Hypothalamus (tissue), 51 donors: ENCODE results near the gene TMPRSS13.
"Not testable (repeated sequence)": the region's sequence is repeated elsewhere in the genome, so short reads cannot be mapped to it uniquely, and the experiment has no call there.

Source experiments
- DNase-seq, 51 donors: peaks; one replicate each; lab custom pipeline; 2025; lab: John Stamatoyannopoulos, UW

TMPRSS13 gene

DNA sequence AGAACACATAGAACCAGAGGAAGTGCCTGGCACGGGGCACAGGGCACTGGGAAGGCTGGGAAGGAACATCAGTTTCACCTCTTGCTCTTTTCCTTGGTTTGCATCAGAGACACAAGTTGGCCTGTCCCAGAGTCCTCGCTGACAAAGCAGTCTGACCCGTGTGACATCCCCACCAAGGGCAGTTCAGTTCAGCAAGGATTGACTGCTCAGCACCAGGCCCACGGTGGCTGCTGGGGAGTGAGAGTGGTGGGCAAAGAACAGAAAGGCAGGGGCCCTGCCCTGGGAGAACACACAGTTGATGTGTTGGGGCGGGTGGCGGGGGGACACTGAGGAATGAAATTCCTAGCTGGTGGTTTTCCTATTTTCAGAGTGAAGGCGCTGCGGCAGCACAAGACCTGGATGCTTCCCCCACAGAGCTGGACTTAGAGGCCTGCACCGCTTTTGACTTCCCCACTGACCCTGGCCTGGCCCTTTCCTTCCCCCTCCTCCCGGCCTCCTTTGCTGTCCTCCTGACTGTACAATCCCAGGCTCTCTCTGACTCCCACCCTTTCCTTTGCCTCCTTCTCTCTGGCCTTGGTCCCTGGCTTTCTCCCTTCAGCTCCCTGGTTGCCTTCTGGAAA is 2.2 kb upstream of the TMPRSS13 start:
- no peak for DNase-seq

DNA sequence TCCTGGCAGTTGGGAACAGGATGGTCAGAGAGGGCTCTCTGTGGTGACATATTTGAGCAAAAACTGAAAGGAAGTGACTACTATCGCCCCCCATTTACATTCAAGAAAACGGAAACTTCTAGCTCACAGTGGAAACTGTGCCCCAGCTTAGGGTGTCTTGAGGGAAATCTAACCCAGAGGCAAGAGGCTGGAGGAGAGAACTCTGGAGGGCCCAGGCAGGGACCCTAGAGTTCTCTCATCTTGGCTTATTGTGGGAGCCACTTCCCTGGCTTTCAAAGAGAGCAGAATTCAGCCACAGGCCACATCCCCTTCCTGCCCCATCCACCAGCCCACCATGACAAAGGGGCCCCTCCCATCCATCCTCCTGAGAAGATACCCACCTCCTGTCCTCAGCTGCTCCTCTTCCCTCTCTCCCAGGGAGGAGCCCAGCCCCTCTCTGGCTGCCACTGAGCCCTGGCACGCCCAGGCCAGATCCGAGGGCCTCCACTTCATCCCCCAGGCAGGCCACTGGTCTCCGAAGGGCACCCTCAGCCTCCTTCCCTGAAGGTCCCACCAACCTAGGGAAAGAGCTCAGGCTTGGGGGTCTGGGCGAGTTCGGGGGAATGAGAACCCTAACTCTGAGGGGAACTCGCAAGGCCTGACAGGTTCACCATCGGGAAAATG is 1.6 kb upstream of the TMPRSS13 start:
- DNase-seq, result no peak

DNA sequence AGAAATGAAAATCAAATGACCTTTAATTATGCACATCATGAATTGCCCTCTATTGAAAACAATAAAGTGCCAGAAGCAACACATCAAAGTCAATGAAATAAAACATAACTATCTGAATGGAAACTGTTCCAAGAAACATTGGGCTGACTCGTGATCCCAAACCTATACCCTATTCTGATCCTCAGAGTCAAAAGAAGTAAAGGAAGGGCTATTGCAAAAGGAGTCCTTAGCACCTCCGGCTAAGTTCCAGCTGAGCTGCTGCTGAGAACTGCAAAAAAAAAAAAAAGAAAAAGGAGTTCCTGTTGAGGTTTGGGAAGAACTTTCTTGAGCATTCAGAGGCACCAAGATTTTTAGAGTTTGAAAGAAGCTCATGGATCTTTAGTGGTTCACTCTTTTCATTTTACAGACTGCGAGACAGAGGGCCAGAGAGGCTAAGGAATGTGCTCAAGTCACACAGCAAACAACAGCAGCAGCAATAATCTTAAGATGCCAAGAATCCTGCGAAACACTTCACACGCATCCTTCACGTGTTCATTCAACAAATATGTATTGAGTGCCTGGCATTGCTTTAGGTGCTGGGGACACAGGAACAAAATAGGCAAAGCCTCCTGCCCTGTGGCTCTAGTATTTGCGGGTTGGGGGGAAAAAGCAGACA is 841 bp upstream of the TMPRSS13 start:
- no peak for DNase-seq

DNA sequence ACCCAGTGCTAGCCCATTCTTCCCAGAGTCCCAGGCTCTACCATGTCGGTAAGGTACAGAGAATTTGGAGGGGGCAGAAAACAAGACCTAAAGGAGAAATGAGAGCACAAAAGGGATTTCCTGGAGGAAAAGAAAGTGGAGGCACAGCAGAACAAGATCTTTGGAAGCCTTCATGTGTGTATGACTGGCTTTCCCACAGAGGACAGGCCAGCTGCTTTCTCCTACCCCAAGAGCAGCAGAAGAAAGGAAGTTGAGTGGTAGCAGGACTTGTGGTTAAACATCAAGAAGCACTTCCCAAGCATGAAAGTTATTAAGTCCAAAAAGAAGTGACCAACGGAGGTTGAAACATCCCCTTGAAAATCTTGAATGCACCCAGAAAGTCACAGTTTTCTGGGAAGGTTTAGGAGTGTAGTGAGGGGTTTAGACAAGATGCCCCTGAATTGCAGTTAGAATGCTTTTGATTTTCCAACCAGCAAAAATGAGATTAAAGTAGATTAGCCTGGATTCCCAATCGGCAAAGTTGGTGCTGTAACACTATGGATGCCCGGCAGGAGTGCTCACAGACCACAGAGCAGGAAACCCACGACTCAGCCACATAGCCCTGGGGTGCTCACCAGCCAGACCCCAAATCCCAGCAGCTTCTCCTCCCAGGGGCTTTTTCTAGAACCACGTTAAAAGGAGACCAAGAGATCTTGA is 608 bp downstream of the TMPRSS13 start:
- DNase-seq, result no peak

DNA sequence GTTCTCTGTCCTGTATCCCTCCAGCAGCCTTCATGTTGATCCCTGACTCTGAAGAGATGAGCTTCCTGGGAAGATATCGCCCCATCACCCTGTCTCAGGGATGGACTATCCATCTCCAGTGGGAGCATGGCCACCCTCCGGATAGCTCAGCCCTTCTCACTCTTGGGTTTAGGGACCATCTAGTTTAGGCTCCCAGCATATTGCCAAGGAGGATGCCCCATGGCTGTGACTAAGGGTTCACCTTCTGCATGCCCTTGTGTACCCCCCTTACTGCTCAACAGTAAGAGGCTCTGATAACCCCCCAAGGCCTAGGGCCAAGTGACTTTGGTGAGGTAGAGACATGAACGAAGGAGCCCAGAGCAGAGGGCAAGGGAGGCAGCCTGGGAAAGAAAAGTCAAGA is 1.3 kb downstream of the TMPRSS13 start:
- DNase-seq, result no peak

DNA sequence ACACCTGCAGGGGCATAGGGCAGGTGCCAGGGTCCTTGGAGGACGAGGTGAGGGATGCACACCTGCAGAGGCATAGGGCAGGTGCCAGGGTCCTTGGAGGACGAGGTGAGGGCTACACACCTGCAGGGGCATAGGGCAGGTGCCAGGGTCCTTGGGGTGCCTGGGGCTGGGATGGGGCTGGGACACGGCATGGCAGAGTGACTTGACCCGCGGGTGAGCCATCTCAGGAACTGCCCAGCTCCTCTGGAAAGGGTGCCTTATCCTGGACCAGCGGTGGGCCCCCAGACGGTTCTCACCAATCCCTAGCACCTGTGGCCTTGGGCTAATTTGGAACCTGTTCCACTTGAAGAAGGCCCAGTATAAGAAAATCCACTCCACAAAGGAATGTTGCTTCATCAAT is 3.0 kb downstream of the TMPRSS13 start:
- not testable (repeated sequence) for DNase-seq

DNA sequence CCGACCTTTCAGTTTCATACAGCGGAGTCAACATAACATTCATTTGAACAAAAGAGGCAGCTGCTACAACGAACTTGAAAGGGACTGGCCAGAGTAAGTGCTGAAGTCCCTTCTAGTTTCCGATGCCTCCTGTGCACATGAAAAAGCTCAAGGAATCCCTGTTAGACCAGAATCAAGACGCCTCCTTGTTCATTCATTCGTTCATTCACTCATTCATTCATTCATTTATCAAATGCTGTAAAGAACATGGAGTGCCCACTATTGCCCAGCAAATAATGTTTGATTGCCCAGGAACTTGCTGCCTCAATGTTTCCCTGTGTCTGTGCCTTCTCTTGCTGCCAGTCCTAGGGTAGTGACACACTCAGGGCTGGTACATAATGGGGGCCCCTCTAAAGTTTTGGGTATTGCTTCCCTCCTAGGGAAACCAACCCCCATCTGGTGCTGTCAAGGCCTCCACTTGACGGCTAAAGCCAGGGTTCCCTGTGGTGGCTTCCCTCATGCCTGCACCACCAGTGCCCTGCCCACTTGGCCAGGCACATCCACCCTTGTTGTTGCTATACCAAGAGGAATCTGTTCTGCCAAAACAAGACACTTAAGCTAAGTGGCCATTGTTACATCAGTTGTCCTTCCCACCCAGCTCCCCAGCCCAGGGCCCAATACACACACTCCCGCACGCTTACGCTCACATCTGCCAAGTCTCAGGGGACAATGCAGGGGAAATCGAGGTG is 3.8 kb downstream of the TMPRSS13 start:
- no peak for DNase-seq

DNA sequence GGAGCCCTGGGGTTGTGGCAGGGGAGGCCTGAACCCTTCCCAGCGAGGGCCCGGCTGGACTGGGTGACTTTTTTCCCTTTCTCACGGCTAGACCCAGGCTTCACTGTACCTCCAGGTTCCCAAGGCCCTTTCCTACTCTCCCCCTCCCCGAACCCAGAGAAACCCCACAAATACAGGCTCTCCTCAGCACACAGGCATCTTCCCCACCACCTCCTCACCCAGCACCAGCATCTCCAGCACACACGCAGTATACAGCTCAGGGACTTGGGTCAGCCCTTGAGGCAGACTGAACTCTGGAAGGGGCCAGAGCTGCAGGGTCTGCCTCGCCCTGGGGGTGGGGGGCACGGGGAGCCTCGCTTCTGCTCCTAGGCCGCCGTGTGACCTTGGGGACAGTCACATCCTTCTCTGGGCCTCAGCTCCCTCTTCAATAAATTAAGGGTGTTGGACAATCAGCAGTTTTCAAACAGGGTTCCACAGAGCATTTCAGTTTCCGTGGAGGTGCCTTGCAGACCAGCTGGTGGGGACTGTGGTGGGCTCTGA is 4.5 kb downstream of the TMPRSS13 start:
- no peak for DNase-seq

DNA sequence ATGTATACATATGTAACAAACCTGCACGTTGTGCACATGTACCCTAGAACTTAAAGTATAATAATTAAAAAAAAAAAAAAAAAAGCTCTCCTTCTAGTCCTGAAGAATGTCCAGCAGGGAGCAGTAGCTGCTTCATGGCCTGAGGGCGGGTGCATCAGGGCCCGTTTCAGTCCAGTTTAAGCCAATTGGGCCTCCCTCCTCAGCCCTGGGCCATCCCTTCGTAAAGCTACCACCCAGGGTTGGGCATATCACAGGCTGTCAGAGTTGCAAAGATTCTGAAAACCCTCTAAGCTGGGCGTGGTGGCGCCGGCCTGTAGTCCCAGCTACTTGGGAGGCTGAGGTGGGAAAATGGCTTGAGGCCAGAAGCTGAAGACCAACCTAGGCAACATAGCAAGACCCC is 5.4 kb downstream of the TMPRSS13 start:
- no peak for DNase-seq

DNA sequence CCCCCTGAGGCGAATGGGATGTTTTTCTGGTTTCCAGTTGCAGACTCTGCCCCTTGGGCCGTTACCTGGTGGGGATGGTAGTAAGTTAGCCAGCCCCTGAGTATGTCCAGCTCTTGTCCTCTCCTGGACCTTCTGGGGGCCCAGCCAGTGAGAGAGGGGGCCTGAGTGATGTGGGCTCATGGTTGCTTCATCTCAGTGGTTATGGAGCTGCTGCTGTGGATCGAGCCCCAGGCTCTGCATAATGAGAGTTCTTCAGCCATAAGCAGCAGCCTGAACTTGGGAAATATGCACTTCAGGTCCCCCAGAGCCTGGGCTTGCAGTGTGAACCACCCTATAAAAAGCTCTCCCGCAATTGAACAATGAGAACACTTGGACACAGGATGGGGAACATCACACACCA is 5.9 kb downstream of the TMPRSS13 start:
- DNase-seq, result no peak

DNA sequence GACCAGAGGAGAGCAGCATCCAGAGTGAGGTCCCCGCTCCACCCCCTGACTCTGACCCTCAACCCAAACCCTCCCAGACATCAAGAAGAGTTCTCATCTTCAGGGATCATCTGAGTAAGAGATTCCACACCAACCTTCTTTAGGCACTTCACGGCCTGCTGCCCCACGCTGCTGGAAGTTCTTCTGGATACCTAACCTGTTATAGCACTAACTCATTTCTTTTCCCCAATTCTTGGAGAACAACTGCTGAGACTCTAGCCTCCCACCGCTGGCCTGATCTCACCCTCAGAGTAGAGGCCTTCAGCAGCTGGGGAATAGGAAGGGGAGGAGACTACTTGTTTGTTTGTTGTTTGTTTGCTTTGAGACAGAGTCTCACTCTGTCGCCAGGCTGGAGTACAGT is 7.3 kb downstream of the TMPRSS13 start:
- no peak for DNase-seq

DNA sequence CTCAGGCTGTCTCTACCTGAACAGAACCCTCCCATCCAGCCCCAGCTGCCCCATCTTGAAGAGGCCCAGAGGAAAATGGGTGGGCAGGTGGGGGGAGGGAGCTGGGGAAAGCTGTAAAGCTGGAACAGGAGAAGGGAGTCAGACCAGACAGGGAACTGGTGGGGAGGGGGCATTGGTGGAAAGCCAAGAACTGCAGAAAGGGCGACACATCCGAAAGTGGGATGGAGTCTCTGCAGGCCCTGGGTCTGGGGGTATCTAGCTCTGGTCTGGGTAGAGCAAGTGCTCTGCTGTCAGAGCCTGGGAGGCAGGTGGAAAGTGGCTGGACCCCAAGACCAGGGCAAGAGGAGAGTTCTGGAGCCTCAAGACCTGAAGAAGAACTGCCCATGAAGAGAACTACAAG is 7.7 kb downstream of the TMPRSS13 start:
- no peak for DNase-seq

DNA sequence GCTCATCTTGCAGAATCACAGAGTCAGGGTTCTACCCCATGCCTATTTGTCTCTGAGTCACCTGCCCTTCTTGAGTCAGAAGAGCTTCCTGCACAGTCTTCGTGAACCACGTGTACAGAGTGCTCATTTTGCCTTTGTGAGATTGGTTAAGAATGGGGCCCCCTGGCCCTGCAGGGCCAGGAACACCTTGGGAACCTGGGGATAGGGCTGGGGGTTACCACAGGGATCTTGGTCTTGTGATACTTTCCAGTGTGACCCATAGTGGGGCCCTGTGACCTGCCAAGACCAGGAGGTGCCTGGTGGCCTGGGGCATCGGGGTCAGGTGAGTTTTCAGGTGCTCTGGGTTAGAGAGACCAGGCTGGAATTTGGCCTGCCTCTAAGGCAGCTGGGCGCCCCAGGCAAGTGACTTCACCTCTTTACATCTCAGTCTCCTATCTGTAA is 9.4 kb downstream of the TMPRSS13 start:
- no peak for DNase-seq

DNA sequence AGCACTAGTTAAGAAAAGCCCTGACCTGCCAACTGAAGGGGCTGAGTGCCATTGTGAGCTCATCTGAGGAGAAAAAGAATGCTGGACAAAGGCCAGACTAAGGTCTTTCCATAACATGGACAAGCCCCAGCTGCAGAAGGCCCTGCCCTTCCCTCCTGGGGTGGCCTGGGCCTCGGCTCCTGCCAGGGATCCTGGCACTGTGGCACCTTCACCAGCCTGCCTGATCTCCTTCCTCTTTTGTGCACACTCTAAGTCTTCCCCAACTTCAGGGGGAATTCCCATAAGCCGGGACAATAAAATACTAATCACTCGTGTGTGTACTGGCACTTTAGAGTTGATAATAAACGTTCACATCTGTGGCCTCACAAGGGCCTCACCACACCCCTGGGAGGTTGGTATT is 9.9 kb downstream of the TMPRSS13 start:
- no peak for DNase-seq

DNA sequence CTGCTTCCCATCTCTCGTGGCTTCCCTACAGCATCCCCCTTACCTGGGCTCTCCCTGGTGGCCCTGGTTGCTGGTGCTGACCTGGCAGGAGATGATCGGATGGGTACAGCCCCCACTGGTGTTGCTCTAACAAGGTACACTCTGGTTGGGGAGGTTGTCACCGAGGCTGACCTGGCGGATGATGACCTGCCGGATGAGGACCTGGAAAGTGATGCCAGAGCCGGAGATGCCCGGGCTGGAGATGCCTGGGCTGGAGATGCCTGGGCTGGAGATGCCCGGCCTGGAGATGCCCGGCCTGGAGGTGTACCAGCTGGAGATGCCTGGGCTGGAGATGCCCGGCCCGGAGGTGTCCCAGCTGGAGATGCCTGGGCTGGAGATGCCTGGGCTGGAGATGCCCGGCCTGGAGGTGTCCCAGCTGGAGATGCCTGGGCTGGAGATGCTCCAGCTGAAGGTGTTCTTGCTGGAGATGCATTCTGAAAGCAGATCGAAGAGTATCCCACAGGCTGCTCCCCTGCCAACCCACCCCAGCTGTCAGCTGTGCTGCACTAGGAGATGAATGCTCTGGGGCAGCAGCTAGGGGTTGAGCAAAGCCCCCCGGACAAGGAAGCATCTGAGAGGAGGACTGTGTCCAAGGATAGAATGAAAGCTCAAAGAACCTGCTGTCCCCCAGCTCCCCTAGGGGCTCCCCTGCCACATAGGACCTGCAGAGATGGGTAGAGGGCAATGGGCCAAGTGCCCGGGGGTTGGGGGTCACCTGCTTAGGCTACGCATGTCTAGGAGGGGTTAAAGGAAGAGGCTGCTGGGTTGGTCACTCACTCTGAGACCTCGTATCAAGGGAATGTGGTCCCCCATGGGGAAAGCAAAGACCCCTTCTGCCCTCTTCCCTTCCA is 10.6 kb downstream of the TMPRSS13 start:
- no peak for DNase-seq

DNA sequence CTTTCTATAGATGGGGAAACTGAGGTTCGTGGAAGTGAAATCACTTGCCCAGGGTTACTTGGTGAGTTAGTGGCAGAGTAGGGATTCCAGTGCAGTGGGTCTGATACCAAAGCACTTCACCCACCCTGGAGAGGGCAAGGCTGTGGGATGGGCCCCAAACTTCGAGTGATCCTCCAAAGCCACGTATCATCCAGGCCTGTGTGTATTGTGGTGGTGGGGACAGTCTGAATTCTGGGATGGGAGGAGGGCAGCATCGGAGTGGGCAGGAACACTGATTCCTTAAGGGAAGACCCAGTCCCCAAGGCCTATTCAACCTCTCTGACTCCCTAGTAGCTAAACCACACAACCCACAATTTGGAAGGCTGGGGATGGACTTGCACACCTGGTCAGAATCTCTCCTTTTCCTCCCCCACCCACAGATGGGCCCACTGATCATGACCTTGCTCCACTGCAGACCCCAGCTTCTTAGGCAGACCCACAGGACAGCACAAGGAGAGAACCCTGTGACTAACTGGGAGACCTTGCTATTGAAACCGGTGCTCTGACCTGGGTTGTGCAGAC is 11.5 kb downstream of the TMPRSS13 start:
- no peak for DNase-seq

DNA sequence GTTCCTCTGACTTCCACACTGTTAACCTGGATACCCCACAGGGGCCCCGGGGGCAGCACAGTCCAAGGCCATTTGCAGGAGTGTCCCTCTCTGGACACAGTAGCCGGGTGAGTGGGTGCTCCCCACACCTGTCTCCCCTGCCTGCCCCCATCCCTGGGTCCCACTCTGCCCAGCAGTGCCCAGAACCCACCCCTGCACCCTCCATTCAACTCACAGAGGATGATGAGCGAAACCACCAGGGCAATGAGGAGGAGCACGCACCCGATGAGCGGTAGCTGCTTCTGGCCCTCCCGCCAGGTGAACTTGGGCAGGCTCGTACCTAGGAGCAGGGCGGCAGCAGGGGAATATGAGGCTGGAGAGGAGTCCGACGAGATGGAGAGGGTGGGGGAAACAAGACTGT is 12.2 kb downstream of the TMPRSS13 start:
- DNase-seq, result no peak

DNA sequence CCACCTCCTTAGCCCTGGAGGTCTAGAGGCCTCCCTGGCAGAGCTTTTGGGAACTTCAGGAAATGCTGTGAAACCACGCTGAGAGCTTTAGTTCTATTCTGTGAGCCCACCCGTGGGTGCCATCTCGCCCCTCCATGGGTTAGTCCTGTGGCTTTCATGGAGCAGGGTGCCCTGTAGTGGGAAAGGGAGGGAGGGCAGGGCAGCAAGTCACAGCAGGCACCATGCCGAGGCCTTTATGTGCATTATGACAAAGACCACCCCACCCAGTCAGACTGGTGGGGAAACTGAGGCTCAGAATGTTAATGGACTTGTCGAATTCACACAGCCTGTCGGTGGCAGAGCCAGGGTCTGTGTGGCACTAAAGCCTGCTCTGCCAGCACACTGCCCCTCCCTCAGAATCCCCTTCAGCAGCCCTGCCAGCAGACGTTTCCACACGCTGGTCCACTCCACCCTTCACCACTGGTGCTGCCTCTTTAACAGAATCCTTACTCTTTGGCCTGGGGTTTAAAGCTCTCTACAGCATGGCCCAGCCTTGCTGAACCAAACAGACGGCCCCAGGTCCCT is 13.4 kb downstream of the TMPRSS13 start:
- no peak for DNase-seq
